NCI-H2107 treated with DMSO at 0.1 percent for 48 hours (cell line): Measurements from ENCODE around the gene HSD17B3.
"Not testable (repeated sequence)": the region's sequence is repeated elsewhere in the genome, so short reads cannot be mapped to it uniquely, and the experiment has no call there.

Experiments
- DNase-seq: peaks from one replicate; lab custom pipeline; 2025; ENCODE audit not compliant: unreplicated experiment; lab: John Stamatoyannopoulos, UW

Gene HSD17B3

GRCh38 chr9:96302021-96302420 is at the start of gene HSD17B3:
Gene HSD17B3, minus strand, starts transcription at chr9:96302176. Its CDS starts 72 bp downstream, at chr9:96302104.
- DNase-seq: no peak

DNA sequence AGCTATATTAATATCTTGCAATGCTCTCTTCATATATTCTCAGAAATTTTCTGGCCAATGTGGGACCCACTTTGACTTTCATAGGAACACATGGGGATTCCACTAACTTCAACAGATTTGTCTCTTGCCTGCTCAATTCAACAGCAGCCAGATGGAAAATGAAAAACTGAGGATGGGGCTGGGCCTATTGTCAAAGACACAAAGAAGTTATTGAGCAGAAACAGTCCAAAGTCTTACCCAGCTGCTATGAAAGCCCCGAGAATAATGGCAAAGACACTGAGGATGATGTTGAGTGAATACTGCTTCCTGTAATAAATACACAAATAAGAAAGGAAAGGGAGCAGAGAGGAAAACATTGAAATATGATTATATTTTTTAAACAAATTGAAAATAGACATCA is 48.9 kb upstream of the HSD17B3 start:
- DNase-seq: no peak

- DNase-seq: no peak
Observed at GRCh38 chr9:96348261-96348660, 46.3 kb upstream of the HSD17B3 start.

GRCh38 chr9:96345551-96345950 is 43.6 kb upstream of the HSD17B3 start:
- DNase-seq: no peak

DNA sequence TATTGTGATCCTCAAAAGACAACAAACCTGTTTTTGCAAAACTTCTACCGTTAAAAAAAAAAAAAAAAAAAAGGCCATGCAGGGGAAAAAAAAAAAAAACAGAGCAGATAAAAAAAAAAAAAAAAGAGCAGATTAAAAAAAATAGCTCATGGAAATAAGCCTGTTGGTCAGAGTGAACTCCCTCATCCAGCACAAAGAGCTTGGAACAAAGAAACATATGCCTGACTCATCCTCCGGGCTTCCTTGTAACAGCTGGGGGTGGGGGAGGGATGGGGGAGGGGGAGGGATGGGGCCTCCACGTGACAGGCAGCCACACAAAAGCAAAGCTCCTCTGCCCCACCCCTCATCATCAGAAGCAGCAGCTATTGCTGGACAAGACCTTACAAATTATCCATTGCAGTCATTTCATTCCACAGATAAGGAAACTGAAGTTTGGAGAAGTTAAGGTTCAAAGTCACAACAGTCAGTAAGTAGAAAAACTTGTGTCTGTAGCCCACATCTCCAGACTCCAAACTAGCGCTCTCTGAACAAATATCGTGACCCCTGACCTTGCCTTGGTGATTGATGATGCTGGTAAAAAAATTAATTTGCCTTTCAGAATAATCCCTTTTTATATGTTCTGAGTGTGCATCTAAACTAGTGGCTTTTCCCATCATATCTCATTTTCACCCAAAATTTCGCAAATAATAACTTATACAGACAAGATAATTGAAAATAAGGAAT is 42.6 kb upstream of the HSD17B3 start:
- DNase-seq: no peak

GRCh38 chr9:96343515-96344360 is 41.8 kb upstream of the HSD17B3 start:
- no peak for DNase-seq

GRCh38 chr9:96342571-96343245 is 40.7 kb upstream of the HSD17B3 start:
- DNase-seq: no peak

- no peak for DNase-seq
Observed at GRCh38 chr9:96340707-96341106, 38.7 kb upstream of the HSD17B3 start.

DNA sequence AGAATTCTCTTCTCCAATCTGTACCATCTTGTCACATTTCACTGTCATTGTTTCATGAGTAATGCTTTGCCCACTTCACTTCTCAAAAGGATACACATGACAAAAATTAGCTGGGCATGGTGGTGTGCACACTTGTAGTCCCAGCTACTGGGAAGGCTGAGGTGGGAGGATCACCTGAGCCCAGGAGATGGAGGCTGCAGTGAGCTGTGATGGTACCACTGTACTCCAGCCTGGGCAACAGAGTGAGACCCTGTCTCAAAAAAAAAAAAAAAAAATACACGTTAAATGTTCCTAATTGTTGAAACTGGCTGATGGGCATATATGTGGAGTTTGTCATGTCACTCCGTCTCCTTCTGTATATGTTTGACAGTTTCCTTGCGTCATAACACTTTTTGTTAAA is 36.3 kb upstream of the HSD17B3 start:
- DNase-seq: no peak

DNA sequence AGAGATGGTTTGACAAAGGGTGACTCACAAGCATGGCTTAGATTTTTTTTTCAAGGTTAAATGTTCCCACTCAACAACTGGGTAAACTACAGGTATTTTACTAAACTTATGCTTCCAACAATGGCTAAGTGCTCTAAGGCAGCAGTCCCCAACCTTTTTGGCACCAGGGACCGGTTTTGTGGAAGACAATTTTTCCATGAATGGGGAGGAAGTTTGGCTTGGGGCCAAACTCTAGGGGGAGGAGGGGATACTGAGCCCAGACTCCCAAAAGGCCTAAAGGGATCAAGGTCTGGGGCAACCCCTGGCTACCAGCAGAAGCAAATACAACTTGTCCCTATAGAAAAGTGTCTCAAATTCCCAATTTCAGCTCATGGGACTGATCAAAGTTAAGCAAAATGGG is 32.0 kb upstream of the HSD17B3 start:
- no peak for DNase-seq

- no peak for DNase-seq
Observed at GRCh38 chr9:96331236-96331947, 29.4 kb upstream of the HSD17B3 start.

DNA sequence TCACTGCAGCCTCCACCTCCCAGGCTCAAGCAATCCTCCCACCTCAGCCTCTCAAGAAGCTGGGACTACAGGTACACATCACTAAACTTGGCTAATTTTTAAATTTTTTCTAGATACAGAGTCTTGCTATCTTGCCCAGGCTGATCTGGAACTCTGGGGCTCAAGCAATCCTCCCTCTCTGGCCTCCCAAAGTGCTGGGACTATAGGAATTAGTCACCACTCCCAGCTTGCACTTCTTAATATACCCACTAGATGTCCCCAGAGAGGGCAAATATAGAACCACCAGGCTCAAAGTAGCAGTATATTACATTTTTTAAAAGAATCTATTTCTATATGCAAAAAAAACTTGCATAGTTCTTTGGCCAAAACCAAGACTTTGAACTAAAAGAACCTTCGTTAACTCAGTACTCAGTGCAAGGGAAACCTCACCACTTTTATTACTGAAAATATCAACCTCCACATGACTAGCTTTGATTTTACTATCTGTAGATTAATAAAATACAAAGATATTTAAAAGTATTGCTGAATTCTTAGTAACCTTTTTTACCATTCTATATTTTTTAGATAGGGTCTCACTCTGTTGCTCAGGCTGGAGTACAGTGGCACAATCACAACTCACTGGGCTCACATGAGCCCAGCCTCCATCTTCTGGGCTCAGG is 25.8 kb upstream of the HSD17B3 start:
- peak; percentile 18 for DNase-seq

DNA sequence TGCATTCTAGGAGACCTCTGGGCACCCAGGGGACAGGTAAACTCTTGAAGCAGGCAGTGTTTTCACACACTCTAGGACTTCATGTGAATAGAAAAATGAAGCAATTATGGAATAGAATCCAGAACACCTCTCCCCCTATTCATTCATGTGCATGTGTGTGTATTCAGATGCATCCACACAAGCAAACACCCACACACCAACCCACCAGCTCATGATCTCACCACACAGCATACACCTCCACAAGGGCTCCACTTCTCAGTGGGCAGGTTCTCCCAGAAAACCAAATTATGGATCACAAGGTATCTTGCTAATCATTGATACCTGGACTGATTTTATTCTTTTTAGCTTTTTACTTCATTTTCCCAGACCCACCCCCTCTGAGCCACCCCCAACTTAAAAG is 21.2 kb upstream of the HSD17B3 start:
- no peak for DNase-seq

GRCh38 chr9:96322736-96323135 is 20.8 kb upstream of the HSD17B3 start:
- DNase-seq: not testable (repeated sequence)

GRCh38 chr9:96322210-96322609 is 20.2 kb upstream of the HSD17B3 start:
- DNase-seq: not testable (repeated sequence)

GRCh38 chr9:96321515-96321914 is 19.5 kb upstream of the HSD17B3 start:
- DNase-seq: no peak

DNA sequence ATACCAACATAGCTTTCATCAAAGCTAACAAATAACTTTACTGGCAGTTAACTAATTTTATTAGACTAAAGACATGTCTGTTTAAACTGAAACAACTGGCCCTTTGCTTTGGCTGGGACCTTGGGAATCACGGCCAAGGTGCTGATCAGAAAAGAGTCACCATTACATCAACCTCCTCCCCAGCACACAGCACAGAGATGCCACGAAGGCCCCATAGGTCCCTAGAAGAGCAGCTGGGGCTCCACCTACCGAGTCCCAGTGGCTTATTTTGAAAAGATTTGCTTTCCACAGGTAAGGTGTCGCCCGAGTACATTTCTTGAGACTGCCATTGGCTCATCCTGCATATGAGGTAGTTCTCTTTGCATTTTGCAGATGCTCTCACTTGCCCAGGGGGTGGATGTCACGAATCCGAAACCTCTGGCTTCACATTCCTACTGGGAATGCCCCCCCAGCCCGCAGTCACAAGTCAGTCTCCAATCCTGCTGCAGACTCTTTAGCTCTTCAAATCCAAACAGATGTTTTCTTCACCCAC is 18.8 kb upstream of the HSD17B3 start:
- no peak for DNase-seq

GRCh38 chr9:96318921-96319565 is 17.1 kb upstream of the HSD17B3 start:
- no peak for DNase-seq

DNA sequence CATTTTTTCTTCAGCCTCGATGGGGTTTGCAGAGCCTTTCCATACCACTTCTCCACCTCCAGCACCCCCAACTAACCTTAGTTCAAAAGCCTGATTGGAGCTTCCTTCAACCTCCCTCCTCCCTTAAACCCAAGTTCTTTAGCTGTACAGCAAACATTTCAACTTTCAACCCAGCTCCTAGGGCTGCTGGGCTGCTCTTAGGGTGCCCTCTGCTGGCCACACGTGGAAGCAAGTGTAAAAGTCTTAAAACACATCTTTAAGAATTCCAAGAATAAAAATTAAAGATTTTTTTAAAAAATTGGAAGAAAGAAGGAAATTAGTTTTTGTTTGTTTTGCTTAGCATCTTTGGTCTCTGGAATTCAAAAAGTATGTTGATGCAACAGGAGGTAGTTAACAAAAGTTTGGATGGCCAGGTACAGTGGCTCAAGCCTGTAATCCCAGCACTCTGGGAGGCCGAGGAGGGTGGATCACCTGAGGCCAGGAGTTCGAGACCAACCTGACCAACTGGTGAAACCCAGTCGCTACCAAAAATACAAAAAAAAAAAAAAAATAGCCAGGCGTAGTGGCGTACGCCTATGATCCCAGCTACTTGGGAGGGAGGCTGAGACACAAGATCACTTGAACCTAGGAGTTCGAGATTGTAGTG is 15.5 kb upstream of the HSD17B3 start:
- peak; percentile 28 for DNase-seq
